Ectodermal cell (in vitro differentiated cells): ENCODE measurements around the gene KRT17.
"Not testable (repeated sequence)": the region's sequence is repeated elsewhere in the genome, so short reads cannot be mapped to it uniquely, and the experiment has no call there.

Experiments used
- H3K27ac ChIP-seq: 2 replicates; pipeline ENCODE4 v1.7.0; 2013; ENCODE audit warnings: mild to moderate bottlenecking, low read depth, low read length; ENCODE audit not compliant: insufficient read depth, poor library complexity, severe bottlenecking
- H3K27me3 ChIP-seq: 2 replicates; pipeline ENCODE4 v1.7.0; 2013; ENCODE audit warnings: mild to moderate bottlenecking, low read length; ENCODE audit not compliant: insufficient read depth, control insufficient read depth, poor library complexity, severe bottlenecking
- H3K36me3 ChIP-seq: one replicate; pipeline ENCODE4 v1.7.0; 2013; ENCODE audit warnings: low read length; ENCODE audit not compliant: control insufficient read depth, insufficient read depth
- H3K4me1 ChIP-seq: one replicate; pipeline ENCODE4 v1.7.0; 2013; ENCODE audit warnings: low read length; ENCODE audit not compliant: control insufficient read depth, insufficient read depth
- H3K4me3 ChIP-seq: 2 replicates; pipeline ENCODE4 v1.7.0; 2013; ENCODE audit warnings: low read depth, low read length, control low read depth; ENCODE audit not compliant: insufficient read depth
- H3K9me3 ChIP-seq: 2 replicates; pipeline ENCODE4 v1.7.0; 2013; ENCODE audit warnings: mild to moderate bottlenecking, low read length, moderate library complexity; ENCODE audit not compliant: control insufficient read depth
- WGBS, 2 experiments: methylation state at CpG; one replicate each; pipeline ENCODE4 v1.1.7; 2013; ENCODE audit warnings: missing lambda C conversion rate in 2 of 2; 5-methylcytosine and 5-hydroxymethylcytosine counted together

The KRT17 gene

DNA sequence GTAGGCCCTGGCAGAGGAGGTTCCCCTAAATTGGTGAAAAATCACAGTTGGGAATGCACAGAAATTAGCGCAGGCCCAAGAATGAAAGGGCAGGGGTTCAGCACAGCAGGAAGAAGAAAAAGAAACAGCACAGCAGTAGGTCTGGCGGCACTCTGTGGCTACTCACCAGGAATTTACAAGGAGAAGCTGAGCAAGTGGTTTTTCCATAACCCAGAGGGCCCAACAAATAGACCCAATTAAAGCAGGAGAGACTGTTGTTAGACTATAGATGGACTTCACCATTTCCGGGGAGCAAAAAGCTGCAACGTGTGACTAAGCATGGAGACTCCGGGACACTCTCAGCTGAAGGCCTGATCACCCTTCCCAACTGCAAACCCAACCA lies 2.5 kb upstream of the KRT17 start:
- H3K4me3 ChIP-seq, H3K27ac ChIP-seq, H3K27me3 ChIP-seq, H3K36me3 ChIP-seq, H3K9me3 ChIP-seq: not testable (repeated sequence)
- WGBS, 2 experiments, result 85 to 86% methylated on average over 5 of the region's 5 CpGs
- peaks cover 16% of the 10 kb centered on the region for H3K4me1 ChIP-seq

DNA sequence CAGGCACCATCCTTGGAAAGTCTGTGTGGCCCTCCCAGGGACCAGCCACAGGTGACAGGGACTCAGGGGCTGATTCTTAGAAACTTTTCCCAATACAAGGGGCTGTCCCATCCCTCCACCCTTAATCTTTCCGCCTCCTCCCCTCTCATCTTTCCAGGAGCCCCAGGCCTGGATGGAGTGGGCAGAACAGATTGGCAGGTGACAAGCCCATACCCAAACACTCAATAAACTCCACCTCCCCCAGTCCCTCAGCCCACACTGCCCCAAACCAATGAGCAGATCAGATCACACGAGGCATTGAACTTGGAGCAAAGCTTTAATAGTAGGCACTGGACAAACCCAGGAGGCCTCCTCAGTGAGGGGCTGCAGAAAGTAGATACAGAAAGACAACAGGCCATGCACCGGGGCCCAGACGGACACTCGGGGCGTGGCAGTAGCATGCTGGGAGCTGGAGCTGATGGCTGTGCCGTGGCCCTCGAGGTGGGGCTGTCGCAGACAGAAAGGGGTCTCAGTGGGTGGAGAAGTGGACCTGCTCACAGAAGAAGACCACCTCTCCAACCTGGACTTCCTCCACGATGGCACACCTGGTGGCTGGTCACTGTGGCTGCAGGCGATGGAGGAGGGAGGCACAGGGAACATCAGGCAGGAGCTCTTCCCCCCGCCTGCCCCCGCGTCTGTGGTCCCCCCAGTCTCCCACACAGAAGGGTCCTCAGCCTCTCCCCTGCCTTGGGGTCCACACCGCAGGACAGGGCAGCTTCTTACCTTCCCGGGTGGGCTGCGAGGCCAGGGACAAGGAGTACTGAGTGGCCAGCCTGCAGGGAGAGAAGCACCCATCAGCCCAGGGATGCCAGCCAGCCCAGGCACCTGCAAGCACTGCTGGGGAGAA lies 1.9 kb upstream of the KRT17 start:
- peaks cover 16% of the 10 kb centered on the region for H3K4me1 ChIP-seq
- 94 to 97% methylated on average over 17 of the region's 17 CpGs for WGBS, 2 experiments
- H3K4me3 ChIP-seq, H3K9me3 ChIP-seq, H3K36me3 ChIP-seq, H3K27ac ChIP-seq, H3K27me3 ChIP-seq: not testable (repeated sequence)

DNA sequence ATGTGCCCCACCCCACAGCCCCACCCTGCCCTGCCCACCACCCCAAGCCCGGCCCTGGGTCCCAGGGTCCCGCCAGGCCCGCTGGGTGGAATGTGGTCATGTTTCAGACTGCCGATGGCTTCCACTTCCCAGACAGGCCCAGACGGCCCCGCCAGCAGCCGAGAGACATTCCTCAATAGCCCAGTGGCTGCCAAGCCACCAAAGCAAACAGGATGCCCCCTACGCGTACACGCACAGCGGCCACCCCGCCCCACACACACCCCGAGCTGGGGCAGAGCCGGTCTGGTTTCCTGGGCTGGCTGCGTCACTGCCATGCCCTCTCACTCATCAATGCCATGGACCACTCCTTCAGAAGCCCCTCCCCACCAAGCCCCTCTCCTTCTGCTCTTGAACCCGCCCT lies 1.2 kb upstream of the KRT17 start:
- 90 to 94% methylated on average over 16 of the region's 16 CpGs for WGBS, 2 experiments
- Histone ChIP-seq H3K4me1 (peaks cover 16% of the 10 kb centered on the region), H3K4me3 (no peak overlapping the region), H3K9me3 (no peaks in the 10 kb centered on the region), H3K27me3 (no peaks in the 10 kb centered on the region), H3K27ac (no peak overlapping the region), H3K36me3 (no peaks in the 10 kb centered on the region)

DNA sequence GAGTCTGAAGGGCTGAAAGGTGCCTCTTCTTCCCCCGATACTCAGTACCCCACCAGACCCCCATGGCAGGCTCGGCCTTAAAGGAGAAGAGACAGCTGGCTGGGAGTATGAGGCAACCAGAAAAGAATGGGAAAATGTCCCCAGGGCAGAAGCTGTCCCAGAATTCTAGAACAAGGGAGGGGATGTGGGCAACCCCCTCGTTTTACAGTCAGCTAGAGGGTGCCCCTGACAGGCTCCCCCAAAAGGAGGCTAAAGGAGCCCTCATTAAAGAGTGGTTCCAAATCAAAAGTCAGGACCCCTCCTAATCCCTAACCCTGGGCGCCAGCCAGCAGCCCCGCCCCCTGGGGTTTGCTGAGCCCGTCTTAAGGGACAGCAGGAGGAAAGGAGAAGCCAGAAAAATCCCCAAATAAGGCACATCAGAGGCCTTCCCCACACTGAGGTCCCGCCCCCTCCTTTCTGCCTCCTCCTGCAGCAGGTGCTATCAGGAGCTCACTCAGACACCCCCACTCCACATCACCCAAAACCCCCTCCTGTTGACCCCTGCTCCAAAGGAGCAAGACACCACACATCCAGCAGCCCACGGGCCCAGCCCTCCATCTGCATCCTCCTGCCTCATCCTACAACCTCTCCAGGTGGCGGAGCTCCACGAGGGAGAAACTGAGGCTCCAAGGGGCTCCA lies 1.1 kb downstream of the KRT17 start:
- H3K4me1 ChIP-seq, result peaks cover 16% of the 10 kb centered on the region
- H3K9me3 ChIP-seq, H3K27me3 ChIP-seq, H3K4me3 ChIP-seq, H3K36me3 ChIP-seq, H3K27ac ChIP-seq: not testable (repeated sequence)
- WGBS, 2 experiments, result 67% methylated on average over 10 of the region's 10 CpGs

DNA sequence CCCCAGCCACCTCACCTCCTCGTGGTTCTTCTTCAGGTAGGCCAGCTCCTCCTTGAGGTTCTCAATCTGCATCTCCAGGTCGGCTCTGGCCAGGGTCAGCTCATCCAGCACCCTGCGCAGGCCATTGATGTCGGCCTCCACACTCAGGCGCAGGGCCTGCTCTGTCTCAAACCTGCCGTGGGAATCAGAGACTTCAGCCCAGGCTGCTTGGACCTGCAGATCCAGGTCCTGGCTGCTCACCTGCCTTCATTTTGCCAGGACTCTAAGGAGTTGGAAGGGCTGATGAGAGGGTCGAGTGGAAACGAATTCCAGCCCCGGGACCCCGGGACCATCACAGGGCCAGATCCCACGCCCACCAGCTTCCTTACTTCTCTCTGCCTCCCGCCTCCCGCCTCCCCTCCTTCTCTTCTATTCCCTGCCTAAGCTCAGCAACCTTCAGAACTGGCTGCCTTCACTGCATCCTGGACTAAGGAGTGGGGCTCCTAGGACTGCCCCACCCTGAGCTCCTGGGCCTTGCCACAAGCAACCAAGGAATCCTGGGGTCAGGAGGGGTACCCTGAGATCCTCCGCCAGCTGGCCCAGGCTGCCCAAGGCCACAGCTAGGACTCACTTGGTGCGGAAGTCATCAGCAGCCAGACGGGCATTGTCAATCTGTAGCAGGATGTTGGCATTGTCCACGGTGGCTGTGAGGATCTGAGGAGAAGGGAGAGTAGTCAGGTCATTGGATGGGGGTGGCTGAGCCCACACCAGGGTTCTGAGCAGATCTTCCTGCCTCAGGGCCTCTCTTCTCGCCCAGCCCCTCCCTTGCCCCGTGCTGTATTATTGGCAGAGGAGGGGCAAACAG lies 1.8 kb downstream of the KRT17 start:
- H3K27ac ChIP-seq, H3K27me3 ChIP-seq, H3K9me3 ChIP-seq, H3K36me3 ChIP-seq, H3K4me3 ChIP-seq: not testable (repeated sequence)
- WGBS, 2 experiments, result 88 to 91% methylated on average over 19 of the region's 19 CpGs
- peaks cover 20% of the 10 kb centered on the region for H3K4me1 ChIP-seq

DNA sequence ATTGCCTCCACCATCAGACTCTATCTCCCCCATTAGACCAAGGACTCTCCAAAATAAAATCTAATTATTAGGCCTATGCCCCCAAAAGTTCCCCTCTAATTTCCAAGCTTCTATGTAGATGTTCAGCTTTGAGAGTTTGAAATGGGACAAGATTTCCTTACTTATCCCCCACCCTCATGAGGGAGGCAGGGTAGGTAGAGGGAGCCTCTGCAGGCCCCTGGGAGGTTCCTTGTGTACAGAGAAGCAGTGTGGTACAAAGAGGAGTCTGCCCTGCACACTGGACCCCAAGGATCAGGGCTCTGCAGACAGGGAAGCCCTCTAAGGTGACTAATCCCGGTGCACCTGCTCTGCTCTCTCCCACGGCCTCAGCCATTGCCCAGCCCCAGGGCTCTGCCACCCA lies 2.5 kb downstream of the KRT17 start:
- WGBS, 2 experiments, result 94 to 98% methylated on average over 2 of the region's 2 CpGs
- H3K4me3 ChIP-seq, result no peak overlapping the region
- H3K27ac ChIP-seq, result no peak overlapping the region
- no peaks in the 10 kb centered on the region for H3K36me3 ChIP-seq
- no peaks in the 10 kb centered on the region for H3K27me3 ChIP-seq
- H3K9me3 ChIP-seq, result no peaks in the 10 kb centered on the region
- H3K4me1 ChIP-seq, result peaks cover 21% of the 10 kb centered on the region

DNA sequence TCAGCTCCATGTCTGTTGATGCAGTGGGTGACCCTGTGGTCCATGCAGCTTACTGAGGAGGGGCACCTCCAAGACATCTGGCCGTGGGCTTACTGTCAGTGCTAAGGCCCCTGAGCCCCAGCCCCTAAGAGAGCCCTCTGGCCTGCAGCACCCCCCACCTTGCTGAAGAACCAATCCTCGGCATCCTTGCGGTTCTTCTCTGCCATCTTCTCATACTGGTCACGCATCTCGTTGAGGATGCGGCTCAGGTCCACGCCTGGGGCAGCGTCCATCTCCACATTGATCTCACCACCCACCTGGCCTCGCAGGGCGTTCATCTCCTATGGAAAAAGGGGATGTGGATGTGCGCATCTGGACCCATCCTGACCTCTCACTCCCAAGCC lies 2.9 kb downstream of the KRT17 start:
- not testable (repeated sequence) for H3K27ac ChIP-seq, H3K27me3 ChIP-seq, H3K9me3 ChIP-seq, H3K36me3 ChIP-seq, H3K4me3 ChIP-seq
- 95 to 96% methylated on average over 11 of the region's 11 CpGs for WGBS, 2 experiments
- peaks cover 26% of the 10 kb centered on the region for H3K4me1 ChIP-seq

DNA sequence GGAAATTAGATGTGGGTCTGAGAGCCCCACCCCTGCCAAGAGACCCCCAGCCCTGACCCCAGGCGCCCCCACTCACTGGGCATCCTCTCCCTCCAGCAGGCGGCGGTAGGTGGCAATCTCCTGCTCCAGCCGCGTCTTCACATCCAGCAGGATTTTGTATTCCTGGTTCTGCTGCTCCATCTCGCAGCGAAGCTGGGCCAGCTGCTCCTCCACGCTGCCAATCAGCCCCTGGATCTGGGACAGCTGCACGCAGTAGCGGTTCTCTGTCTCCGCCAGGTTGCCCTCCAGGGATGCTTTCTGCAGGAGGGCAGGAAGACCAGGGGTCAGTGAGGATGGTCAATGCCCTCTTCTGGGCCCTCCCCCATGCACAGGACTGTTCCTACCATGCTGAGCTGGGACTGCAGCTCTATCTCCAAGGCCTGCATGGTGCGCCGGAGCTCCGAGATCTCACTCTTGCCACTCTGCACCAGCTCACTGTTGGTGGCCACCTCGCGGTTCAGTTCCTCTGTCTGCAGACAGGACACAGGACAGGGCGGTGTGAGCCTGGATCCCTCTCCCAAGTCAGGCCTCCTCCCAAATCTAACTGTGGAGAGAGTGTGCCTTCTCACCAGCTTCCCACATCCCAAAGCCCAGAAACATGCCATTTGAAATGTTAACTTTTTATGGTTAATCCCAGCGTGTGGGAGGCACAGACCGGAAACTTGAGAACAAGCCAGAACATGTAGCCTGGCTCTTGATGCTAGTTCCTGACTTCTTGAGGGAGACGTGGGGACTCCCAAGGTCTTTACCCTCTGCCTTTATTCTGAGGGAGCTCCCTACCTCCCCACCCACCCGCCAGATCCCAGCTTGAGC lies 3.6 kb downstream of the KRT17 start:
- Histone ChIP-seq H3K4me3 (no peak overlapping the region), H3K27me3 (no peaks in the 10 kb centered on the region), H3K36me3 (no peaks in the 10 kb centered on the region), H3K27ac (no peak overlapping the region), H3K9me3 (no peaks in the 10 kb centered on the region), H3K4me1 (peaks cover 28% of the 10 kb centered on the region)
- 92% methylated on average over 21 of the region's 21 CpGs for WGBS, 2 experiments

DNA sequence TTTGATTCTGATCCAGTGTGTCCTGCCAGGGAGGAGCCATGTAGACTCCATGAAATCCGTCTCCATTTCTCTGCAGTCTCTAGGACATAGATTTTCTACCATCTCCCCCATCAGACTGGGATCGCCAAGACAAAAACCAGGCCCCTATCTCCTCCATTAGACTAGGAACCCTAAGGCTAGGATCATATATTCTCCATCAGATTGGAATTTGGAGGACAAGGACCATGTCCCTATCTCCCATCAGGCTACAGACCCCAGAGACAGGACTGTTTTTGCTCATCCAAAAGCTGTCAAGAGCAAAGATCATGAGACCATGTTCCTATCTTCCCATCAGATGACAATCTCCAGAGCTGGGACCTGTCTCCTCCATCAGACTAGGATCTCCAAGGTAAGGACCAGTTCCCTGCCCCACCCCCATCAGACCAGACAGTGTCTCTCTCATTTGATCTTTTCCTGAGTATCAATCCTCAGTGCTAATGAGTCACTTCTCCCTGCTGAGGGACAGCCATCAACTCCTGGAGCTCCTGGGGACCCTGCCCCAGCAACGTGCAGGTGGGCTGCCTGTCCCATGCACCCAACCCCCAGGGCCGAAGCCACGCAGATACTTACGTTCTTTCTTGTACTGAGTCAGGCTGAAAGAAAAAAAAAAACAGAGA lies 4.3 kb downstream of the KRT17 start:
- H3K4me1 ChIP-seq, result peaks cover 28% of the 10 kb centered on the region
- H3K9me3 ChIP-seq, H3K4me3 ChIP-seq, H3K27ac ChIP-seq, H3K36me3 ChIP-seq, H3K27me3 ChIP-seq: not testable (repeated sequence)
- WGBS, 2 experiments, result 92 to 93% methylated on average over 6 of the region's 6 CpGs
